Thymus (tissue), 11 donors: Measurements from ENCODE around the gene PCDH9. TPM values are rescaled to one million over a fixed set of nuclear protein-coding genes. Genes with fewer than 3 reads are reported as not detected.

Experiments
- DNase-seq, 9 donors: peaks; one replicate each; pipeline ENCODE4 v3.0.0-alpha.2; 2013; ENCODE audit warnings: low spot score in 9 of 9, low read depth in 6 of 9, missing footprints in 1 of 9
- H3K27ac ChIP-seq, 2 donors: one replicate each; pipeline ENCODE4 v1.5.1; 2013; ENCODE audit warnings: control low read depth in 1 of 2, low read depth in 1 of 2, low read length in 1 of 2, mild to moderate bottlenecking in 1 of 2, moderate library complexity in 1 of 2
- H3K27me3 ChIP-seq, 2 donors: one replicate each; pipeline ENCODE4 v1.5.1; 2013; ENCODE audit warnings: low read length in 1 of 2; ENCODE audit not compliant: control insufficient read depth in 2 of 2, insufficient read depth in 1 of 2
- H3K36me3 ChIP-seq, 2 donors: one replicate each; pipeline ENCODE4 v1.5.1; 2013; ENCODE audit warnings: low read length in 1 of 2, mild to moderate bottlenecking in 1 of 2, moderate library complexity in 1 of 2; ENCODE audit not compliant: control insufficient read depth in 2 of 2, insufficient read depth in 2 of 2
- H3K4me1 ChIP-seq, 2 donors: one replicate each; pipeline ENCODE4 v1.5.1; 2013; ENCODE audit warnings: low read length in 2 of 2; ENCODE audit not compliant: control insufficient read depth in 2 of 2, insufficient read depth in 2 of 2
- H3K4me3 ChIP-seq, 2 donors: one replicate each; pipeline ENCODE4 v1.5.1; 2013; ENCODE audit warnings: low read length in 2 of 2, control low read depth in 1 of 2, mild to moderate bottlenecking in 1 of 2
- H3K9me3 ChIP-seq, 2 donors: one replicate each; pipeline ENCODE4 v1.5.1; 2013; ENCODE audit warnings: low read length in 1 of 2, mild to moderate bottlenecking in 1 of 2; ENCODE audit not compliant: control insufficient read depth in 2 of 2, insufficient read depth in 1 of 2
- WGBS: extraction: QIAGEN DNeasy Blood & Tissue Kit; methylation state at CpG from one replicate; pipeline ENCODE4 v1.1.7; 2013; 5-methylcytosine and 5-hydroxymethylcytosine counted together
- polyA plus RNA-seq: library from polyadenylated mRNA; stranded (reverse); fragments of 200-250 nt; gene quantifications from one replicate; pipeline ENCODE4 v1.2.3, GENCODE V29; 2013
- total RNA-seq: library from RNA; stranded (reverse); fragments of 120-200 nt; gene quantifications from one replicate; pipeline ENCODE4 v1.2.4, GENCODE V29; 2013
- donor health status: healthy.

Gene PCDH9
- total and polyA plus RNA-seq, 2 donors: 0.82 to 5.0 TPM

- Histone ChIP-seq H3K36me3 (no peaks in the 10 kb centered on the region), H3K27ac (no peak overlapping the region), H3K4me1 (no peaks in the 10 kb centered on the region), H3K9me3 (no peaks in the 10 kb centered on the region), H3K27me3 (no peaks in the 10 kb centered on the region), H3K4me3 (no peak overlapping the region)
- DNase-seq: no peak
- 82% methylated on average over 1 of the region's 1 CpG for WGBS
Measured at GRCh38 chr13:66673401-66673800, 556.7 kb downstream of the PCDH9 start.

- Histone ChIP-seq H3K4me1 (no peaks in the 10 kb centered on the region), H3K27me3 (no peaks in the 10 kb centered on the region), H3K36me3 (no peaks in the 10 kb centered on the region), H3K4me3 (no peak overlapping the region), H3K27ac (no peak overlapping the region), H3K9me3 (no peaks in the 10 kb centered on the region)
- DNase-seq: no peak
- 90% methylated on average over 5 of the region's 5 CpGs for WGBS
Measured at GRCh38 chr13:66665991-66666390, 564.1 kb downstream of the PCDH9 start.

- Histone ChIP-seq H3K36me3 (no peaks in the 10 kb centered on the region), H3K4me1 (no peaks in the 10 kb centered on the region), H3K4me3 (no peak overlapping the region), H3K9me3 (no peaks in the 10 kb centered on the region), H3K27ac (no peak overlapping the region), H3K27me3 (no peaks in the 10 kb centered on the region)
- no peak for DNase-seq
Measured at GRCh38 chr13:66663711-66664110, 566.4 kb downstream of the PCDH9 start.

DNA sequence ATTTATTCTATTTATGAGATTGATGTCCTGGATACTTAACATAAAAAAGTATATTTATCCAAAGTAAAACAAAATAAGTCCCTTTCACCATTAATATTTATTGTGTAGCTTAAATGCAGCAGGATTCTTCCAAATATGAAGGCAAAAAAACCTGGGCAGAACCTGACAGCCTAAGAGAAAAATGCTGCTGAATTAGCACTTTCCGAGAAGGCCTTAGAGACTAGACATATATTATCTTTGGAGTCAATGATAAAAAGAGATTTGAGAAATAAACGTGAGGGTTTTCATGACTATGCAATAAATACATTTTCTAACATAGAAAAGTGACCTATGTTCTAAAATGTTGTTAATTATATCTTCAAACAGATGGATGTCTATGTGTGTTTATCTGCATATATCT is 566.9 kb downstream of the PCDH9 start:
- Histone ChIP-seq H3K27me3 (no peaks in the 10 kb centered on the region), H3K9me3 (no peaks in the 10 kb centered on the region), H3K4me3 (no peak overlapping the region), H3K36me3 (no peaks in the 10 kb centered on the region), H3K4me1 (no peaks in the 10 kb centered on the region), H3K27ac (no peak overlapping the region)
- 94% methylated on average over 2 of the region's 2 CpGs for WGBS
- DNase-seq: no peak

GRCh38 chr13:66661336-66661735 is 568.8 kb downstream of the PCDH9 start:
- WGBS: 96% methylated on average over 2 of the region's 2 CpGs
- no peak for DNase-seq

DNA sequence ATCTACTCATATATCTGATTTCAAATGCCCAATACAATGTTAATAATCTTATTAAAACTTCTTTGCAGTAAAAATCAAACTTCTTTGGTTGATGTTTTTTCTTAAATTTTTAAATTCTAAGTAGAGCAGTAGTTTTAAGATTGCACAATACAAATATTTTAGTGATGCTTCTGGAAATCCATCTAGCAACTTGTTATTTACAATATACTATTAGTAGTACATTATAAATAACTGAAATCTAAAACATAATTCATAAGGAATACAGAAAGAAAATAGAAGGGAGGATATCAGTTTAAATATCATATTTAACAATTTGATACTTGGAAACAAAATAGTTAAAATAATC is 569.7 kb downstream of the PCDH9 start:
- H3K9me3 ChIP-seq: no peaks in the 10 kb centered on the region
- no peak overlapping the region for H3K27ac ChIP-seq
- no peak for DNase-seq
- no peaks in the 10 kb centered on the region for H3K36me3 ChIP-seq
- no peak overlapping the region for H3K4me3 ChIP-seq
- H3K27me3 ChIP-seq: no peaks in the 10 kb centered on the region
- no peaks in the 10 kb centered on the region for H3K4me1 ChIP-seq

More at GRCh38 chr13:66661336-66661735, 568.8 kb downstream of the PCDH9 start:
- Histone ChIP-seq H3K4me1 (no peaks in the 10 kb centered on the region), H3K9me3 (no peaks in the 10 kb centered on the region), H3K36me3 (no peaks in the 10 kb centered on the region), H3K27me3 (no peaks in the 10 kb centered on the region), H3K27ac (no peak overlapping the region), H3K4me3 (no peak overlapping the region)

DNA sequence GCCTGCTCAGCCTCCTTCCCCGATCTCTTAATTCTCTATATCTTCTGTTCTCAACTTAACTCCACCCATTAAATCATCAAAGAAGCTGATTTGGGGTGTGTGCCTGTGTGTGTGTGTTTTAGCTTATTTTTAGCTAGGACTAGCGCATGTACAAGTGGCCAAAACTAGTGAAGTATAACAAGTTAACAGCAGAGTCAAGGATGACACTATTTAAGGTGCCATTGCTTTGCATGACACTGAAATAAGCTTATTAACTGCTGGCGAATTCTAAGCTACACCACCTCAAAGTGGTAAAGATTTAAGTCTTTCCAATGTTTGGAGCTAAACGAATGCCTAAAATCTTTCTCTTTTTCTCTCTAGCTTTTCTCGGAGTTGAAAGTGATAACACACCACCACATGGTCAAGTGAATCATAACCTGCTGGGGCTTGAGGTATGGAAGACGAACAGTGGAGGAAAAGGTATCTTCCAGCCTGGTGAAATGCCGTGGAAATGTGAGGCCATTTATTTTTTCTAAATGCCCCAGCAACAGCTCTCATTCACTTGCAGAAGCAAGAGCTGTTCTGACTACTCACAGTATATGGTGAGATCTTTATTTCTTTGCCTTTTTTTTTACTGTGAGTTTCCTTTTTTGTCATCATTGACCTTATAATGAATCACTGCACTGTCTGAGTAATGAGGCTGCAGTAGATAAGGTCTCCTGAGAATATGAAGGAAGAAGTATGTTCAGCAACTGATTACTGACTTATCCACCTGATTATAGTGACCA is 570.3 kb downstream of the PCDH9 start:
- no peaks in the 10 kb centered on the region for H3K36me3 ChIP-seq

GRCh38 chr13:66659286-66659685 is 570.9 kb downstream of the PCDH9 start:
- Histone ChIP-seq H3K4me1 (no peaks in the 10 kb centered on the region), H3K4me3 (no peak overlapping the region), H3K36me3 (no peaks in the 10 kb centered on the region), H3K27me3 (no peaks in the 10 kb centered on the region), H3K27ac (no peak overlapping the region), H3K9me3 (no peaks in the 10 kb centered on the region)
- WGBS: 95% methylated on average over 2 of the region's 2 CpGs
- DNase-seq: no peak

More for the DNA sequence above, 570.3 kb downstream of the PCDH9 start:
- Histone ChIP-seq H3K9me3 (no peaks in the 10 kb centered on the region), H3K4me1 (no peaks in the 10 kb centered on the region), H3K4me3 (no peak overlapping the region), H3K27me3 (no peaks in the 10 kb centered on the region), H3K27ac (no peak overlapping the region)
- WGBS: 95% methylated on average over 7 of the region's 7 CpGs
- DNase-seq: no peak

DNA sequence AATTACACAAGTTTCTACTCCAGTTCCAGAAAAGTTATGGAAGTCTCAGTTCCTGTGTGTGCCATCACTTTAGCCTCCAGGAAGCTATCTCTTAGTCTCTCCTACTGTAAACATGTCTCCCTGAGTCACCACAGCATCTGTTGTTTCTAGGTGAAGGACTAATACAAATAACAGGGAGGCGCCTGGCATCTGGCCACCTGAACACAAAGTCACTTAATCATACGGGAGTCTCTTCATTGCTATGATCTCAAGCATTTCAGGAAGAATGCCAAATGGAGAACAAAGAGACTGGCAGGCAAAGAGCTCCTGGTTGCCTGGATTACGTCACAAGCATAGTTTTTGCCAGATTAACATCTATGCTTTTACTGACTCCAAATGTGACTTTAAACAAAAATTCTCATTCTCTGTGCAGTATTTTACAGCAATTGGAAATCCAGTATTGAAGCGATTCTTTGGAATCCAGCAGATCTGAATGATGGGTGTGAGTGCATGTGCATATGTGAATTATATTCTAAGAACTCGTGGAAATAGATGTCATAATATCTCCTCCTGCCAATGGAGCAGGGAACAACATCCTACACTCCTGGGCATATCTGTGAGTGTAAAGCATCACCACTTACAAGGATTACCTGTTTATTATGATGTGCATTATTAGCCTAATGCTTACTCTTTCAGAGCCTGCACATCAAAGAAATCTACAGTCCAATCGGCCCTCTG is 572.8 kb downstream of the PCDH9 start:
- no peaks in the 10 kb centered on the region for H3K9me3 ChIP-seq
- 91% methylated on average over 6 of the region's 6 CpGs for WGBS
- no peak for DNase-seq
- H3K4me1 ChIP-seq: no peaks in the 10 kb centered on the region
- no peaks in the 10 kb centered on the region for H3K27me3 ChIP-seq
- no peaks in the 10 kb centered on the region for H3K36me3 ChIP-seq
- H3K4me3 ChIP-seq: no peak overlapping the region
- H3K27ac ChIP-seq: no peak overlapping the region
